Esophagus muscularis mucosa (tissue), 3 donors: ENCODE data around the gene DDX27.
"Not testable (repeated sequence)": the region's sequence is repeated elsewhere in the genome, so short reads cannot be mapped to it uniquely, and the experiment has no call there.

Experiments used
- POLR2A ChIP-seq: fragments of 450-650 bp; IDR thresholded peaks from one replicate; pipeline ENCODE4 v1.6.1; 2017; ENCODE audit warnings: antibody characterized with exemption, moderate library complexity, mild to moderate bottlenecking, low read depth
- POLR2AphosphoS5 ChIP-seq, 2 donors: sonication (generic); formaldehyde crosslinking; IDR thresholded peaks; one replicate each; pipeline ENCODE4 v1.6.1; 2017; ENCODE audit warnings: antibody characterized with exemption in 2 of 2
- TF ChIP-seq, protein P1 (sequence below), 3 experiments: fragments of 200-600 bp in 2 of 3; fragments of 450-650 bp in 1 of 3; sonication (generic) in 2 of 3; IDR thresholded peaks; one replicate each; pipeline ENCODE4 v1.5.1; 2017 to 2019; ENCODE audit warnings: antibody characterized with exemption in 3 of 3, mild to moderate bottlenecking in 2 of 3, moderate library complexity in 1 of 3

DNA sequence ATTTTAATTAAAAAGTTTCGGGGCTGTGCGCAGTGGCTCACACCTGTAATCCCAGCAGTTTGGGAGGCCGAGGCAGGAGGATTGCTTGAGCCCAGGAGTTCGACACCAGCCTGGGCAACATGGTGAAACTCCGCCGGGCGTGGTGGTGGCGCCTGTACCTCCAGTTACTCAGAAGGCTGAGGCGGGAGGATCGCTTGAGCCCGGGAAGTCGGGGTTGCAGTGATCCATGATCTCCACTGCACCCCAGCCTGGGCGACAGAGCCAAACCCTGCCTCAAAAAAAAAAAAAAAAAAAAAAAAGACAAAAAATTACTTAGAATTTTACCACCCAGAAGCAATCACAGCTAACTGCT, 501 bp upstream of the DDX27 start:
- TF ChIP-seq, protein P1, sequence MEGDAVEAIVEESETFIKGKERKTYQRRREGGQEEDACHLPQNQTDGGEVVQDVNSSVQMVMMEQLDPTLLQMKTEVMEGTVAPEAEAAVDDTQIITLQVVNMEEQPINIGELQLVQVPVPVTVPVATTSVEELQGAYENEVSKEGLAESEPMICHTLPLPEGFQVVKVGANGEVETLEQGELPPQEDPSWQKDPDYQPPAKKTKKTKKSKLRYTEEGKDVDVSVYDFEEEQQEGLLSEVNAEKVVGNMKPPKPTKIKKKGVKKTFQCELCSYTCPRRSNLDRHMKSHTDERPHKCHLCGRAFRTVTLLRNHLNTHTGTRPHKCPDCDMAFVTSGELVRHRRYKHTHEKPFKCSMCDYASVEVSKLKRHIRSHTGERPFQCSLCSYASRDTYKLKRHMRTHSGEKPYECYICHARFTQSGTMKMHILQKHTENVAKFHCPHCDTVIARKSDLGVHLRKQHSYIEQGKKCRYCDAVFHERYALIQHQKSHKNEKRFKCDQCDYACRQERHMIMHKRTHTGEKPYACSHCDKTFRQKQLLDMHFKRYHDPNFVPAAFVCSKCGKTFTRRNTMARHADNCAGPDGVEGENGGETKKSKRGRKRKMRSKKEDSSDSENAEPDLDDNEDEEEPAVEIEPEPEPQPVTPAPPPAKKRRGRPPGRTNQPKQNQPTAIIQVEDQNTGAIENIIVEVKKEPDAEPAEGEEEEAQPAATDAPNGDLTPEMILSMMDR (IDR thresholded peaks at IDR 0.05): not testable (repeated sequence)
- not testable (repeated sequence) for TF ChIP-seq POLR2A; POLR2AphosphoS5 (IDR thresholded peaks at IDR 0.05)
